ENCODE measurements around the gene RTKN. TPM values are rescaled to one million over a fixed set of nuclear protein-coding genes. Genes with fewer than 3 reads are reported as not detected.
"Not testable (repeated sequence)": the region's sequence is repeated elsewhere in the genome, so short reads cannot be mapped to it uniquely, and the experiment has no call there.

RTKN gene
- total RNA-seq, 2 experiments from 2014 or later: 1.2 to 1.6 TPM

DNA sequence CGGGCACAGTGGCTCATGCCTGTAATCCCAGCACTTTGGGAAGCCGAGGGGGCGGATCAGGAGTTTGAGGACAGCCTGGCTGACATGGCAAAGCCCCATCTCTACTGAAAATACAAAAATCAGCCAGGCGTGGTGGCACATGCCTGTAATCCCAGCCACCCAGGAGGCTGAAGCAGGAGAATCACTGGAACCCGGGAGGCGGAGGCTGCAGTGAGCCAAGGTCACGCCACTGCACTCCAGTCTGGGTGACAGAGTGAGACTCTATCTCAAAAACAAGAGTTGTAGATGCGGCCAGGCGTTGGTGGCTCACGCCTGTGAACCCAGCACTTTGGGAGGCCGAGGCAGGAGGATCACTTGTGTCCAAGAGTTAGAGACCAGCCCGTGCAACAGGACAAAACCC, 29.0 kb upstream of the RTKN start:
- CTCF ChIA-PET: interaction anchor here (0.6 to 4.0 kb wide), 3 partner anchors 11 to 78 kb away, joined by 3 to 34 read pairs (median 3); partner anchors contain the start of genes CCDC142 and TTC31

GRCh38 chr2:74464406-74464805, 22.7 kb upstream of the RTKN start:
- ChIA-PET POLR2A (interaction anchor here (1.6 kb wide), 1 partner anchor 18 kb away, joined by 3 read pairs; the partner anchor contains the start of gene CCDC142), CTCF (interaction anchor here (1.2 kb wide), 1 partner anchor 90 kb away, joined by 6 read pairs; the partner anchor contains the start of gene LOXL3)

More for the DNA sequence above, 29.0 kb upstream of the RTKN start:
- POLR2A ChIA-PET: interaction anchor here (0.6 kb wide), 1 partner anchor 19 kb away, joined by 5 read pairs; no protein-coding TSS in a partner anchor

- POLR2A ChIA-PET: no interaction called here
- CTCF ChIA-PET: no interaction called here
Measured at GRCh38 chr2:74462786-74463105, 21.0 kb upstream of the RTKN start.

DNA sequence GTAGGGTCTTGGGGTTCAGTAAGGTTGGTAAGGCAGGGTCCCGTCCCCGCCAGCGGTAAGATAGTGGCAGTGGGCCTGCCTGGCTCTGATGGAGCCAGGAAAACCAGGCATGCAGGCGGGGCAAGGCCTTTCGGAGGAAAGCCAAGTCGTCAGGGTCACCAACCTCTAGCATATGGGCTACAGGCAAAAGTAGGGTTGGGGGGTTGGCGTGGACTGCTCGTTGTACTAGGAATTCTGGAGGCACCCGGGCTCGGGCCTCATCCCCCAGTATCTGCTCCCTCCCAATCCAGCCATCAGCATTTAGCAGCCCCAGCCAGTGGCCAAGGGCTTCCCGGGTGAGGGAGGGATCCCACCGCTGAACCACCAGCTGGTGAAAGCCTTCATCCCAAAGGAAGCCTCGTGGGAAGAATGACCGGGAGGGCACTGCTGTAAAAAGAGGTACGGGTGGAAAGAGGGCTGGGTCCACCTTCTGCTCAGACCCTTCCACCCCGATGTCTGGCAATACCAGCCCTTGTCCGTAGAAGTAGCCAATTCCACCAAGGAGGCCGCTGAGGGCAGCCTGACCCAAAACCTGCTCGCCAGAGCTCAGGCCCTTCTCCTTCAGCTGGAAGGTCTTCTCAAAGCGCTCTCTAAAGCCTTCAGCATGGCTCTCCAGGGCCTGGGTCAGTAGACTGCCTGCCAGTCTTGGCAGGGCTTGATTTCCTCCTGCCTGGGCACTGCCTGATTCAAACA, 20.5 kb upstream of the RTKN start:
- POLR2A ChIA-PET: interaction anchor here (0.5 kb wide), 1 partner anchor 283 kb away, joined by 4 read pairs; no protein-coding TSS in a partner anchor
- CTCF ChIA-PET: no interaction called here

DNA sequence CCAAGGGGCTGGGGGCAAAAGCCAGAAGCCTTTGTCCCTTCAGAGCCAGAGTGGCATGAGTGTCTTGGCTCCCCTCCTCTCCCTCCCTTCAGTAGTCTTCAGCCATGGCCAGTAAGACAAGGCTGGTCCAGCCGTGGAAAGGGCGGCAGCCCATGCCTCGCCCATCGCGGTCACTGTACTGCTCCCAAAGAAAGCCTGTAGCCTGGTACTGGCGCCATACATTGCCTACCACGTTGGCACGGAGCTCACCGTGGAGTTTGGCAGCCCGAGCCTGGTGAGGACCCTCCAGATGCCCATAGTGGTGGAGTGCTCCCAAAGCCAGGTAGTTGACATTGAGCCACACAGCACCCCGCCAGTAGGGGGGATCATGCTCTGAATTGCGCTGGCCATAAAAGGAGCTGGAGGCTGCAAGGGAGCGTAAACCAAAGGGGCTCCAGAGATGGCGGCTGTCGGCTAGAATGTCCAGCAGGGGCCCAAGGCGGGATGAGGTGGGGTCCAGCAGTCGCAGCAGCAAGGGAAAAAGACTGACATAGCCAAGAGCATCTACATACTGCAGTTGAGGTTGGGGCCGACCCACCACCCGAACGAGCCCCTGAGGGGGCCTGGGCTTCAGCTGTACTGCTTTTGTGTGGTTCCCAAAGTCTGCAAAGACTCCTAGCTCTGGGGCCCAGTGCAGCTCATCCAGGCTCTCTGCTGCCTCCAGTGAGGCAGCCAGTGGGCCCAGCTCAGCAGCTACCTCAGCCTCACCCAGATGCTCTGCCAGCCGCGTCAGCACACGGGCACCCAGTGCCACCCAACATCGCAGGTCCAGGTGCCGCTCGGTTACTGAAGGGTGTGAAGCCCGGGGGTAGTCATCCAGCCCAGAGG, 19.7 kb upstream of the RTKN start:
- ChIA-PET POLR2A (interaction anchor here (0.5 kb wide), 1 partner anchor 282 kb away, joined by 4 read pairs; no protein-coding TSS in a partner anchor), CTCF (interaction anchor here (0.8 kb wide), 1 partner anchor 27 kb away, joined by 3 read pairs; no protein-coding TSS in a partner anchor)

DNA sequence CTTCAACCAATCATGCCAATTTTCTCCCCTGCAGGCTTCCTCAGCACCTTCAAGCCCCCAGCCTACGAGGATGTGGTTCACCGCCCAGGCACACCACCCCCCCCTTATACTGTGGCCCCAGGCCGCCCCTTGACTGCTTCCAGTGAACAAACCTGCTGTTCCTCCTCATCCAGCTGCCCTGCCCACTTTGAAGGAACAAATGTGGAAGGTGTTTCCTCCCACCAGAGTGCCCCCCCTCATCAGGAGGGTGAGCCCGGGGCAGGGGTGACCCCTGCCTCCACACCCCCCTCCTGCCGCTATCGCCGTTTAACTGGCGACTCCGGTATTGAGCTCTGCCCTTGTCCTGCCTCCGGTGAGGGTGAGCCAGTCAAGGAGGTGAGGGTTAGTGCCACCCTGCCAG, 18.4 kb upstream of the RTKN start:
- POLR2A ChIA-PET: not testable (repeated sequence)
- CTCF ChIA-PET: interaction anchor here (1.6 to 4.0 kb wide), 2 partner anchors 22 to 69 kb away, joined by 4 to 24 read pairs; partner anchors contain the start of genes AUP1, CCDC142 and TTC31

DNA sequence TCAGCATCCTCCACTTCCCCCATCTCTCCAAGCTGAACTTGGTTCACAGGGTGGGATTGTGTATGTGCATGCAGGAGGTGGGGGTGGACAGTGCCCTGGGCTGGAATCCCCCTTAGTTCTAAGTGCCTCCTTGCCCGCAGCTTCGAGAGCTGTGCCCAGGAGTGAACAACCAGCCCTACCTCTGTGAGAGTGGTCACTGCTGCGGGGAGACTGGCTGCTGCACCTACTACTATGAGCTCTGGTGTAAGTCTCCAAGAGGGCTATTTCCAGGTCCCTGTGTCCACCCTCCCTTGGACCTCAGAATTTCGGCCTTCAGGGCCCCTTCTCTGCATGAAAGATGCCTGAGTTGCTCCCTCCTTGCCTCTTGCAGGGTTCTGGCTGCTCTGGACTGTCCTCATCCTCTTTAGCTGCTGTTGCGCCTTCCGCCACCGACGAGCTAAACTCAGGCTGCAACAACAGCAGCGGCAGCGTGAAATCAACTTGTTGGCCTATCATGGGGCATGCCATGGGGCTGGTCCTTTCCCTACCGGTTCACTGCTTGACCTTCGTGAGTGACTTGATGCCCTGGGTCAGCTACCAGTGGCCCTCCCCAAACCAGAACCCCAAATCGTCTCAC, 17.9 kb upstream of the RTKN start:
- ChIA-PET POLR2A (interaction anchor here (1.5 to 1.8 kb wide), 2 partner anchors 13 to 22 kb away, joined by 4 to 13 read pairs; partner anchors contain the start of gene MRPL53), CTCF (interaction anchor here (1.4 to 4.0 kb wide), 3 partner anchors 16 to 69 kb away, joined by 3 to 24 read pairs (median 4); partner anchors contain the start of genes AUP1, CCDC142 and TTC31)

DNA sequence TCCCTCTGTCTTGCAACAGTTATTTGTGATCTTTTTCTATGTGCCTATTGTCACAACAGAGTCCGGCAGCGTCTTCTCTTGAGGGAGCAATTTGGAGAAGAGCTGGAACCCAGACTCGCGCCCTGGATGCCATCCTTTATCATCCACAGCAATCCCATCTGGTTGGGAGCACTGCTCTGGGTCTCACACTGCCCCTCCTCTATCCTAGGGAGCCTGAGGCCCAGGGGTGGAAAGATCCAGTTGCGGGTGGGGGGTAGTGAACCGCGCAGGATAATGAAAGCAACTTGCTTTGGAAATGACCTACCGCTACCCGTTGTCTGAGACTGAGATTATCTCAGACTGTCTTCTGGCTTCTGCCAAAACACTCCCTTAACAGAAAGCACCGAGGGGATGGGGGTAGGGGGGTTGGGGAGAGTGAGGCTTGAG, 17.2 kb upstream of the RTKN start:
- ChIA-PET CTCF (interaction anchor here (1.4 to 4.0 kb wide), 3 partner anchors 17 to 70 kb away, joined by 3 to 24 read pairs (median 4); partner anchors contain the start of genes AUP1, CCDC142 and TTC31), POLR2A (interaction anchor here (1.1 to 1.8 kb wide), 6 partner anchors 13 to 72 kb away, joined by 3 to 13 read pairs (median 4); partner anchors contain the start of genes AUP1, C2orf81, HTRA2 and MRPL53)

GRCh38 chr2:74458132-74458937, 16.6 kb upstream of the RTKN start, which contains the start of gene WBP1:
Gene WBP1, plus strand, starts transcription at chr2:74458438. Its CDS starts 165 bp downstream, at chr2:74458603.
- ChIA-PET POLR2A (interaction anchor here (1.1 to 1.8 kb wide), 6 partner anchors 14 to 73 kb away, joined by 3 to 13 read pairs (median 4); partner anchors contain the start of genes AUP1, C2orf81, HTRA2 and MRPL53), CTCF (interaction anchor here (1.4 to 4.0 kb wide), 2 partner anchors 17 to 24 kb away, joined by 3 to 24 read pairs; partner anchors contain the start of genes CCDC142 and TTC31)

GRCh38 chr2:74457549-74458131, 15.9 kb upstream of the RTKN start:
- ChIA-PET CTCF (interaction anchor here (4.0 kb wide), 1 partner anchor 25 kb away, joined by 24 read pairs; the partner anchor contains the start of genes CCDC142 and TTC31), POLR2A (interaction anchor here (0.7 to 1.8 kb wide), 6 partner anchors 14 to 73 kb away, joined by 4 to 13 read pairs (median 6); partner anchors contain the start of genes AUP1, C2orf81, HTRA2 and MRPL53)

GRCh38 chr2:74457129-74457548, 15.4 kb upstream of the RTKN start:
- ChIA-PET CTCF (interaction anchor here (0.5 to 4.0 kb wide), 4 partner anchors 25 to 514 kb away, joined by 3 to 24 read pairs (median 4); partner anchors contain the start of genes CCDC142, HTRA2 and TTC31), POLR2A (interaction anchor here (0.7 to 0.8 kb wide), 2 partner anchors 14 to 72 kb away, joined by 7 read pairs; partner anchors contain the start of genes AUP1 and HTRA2)

DNA sequence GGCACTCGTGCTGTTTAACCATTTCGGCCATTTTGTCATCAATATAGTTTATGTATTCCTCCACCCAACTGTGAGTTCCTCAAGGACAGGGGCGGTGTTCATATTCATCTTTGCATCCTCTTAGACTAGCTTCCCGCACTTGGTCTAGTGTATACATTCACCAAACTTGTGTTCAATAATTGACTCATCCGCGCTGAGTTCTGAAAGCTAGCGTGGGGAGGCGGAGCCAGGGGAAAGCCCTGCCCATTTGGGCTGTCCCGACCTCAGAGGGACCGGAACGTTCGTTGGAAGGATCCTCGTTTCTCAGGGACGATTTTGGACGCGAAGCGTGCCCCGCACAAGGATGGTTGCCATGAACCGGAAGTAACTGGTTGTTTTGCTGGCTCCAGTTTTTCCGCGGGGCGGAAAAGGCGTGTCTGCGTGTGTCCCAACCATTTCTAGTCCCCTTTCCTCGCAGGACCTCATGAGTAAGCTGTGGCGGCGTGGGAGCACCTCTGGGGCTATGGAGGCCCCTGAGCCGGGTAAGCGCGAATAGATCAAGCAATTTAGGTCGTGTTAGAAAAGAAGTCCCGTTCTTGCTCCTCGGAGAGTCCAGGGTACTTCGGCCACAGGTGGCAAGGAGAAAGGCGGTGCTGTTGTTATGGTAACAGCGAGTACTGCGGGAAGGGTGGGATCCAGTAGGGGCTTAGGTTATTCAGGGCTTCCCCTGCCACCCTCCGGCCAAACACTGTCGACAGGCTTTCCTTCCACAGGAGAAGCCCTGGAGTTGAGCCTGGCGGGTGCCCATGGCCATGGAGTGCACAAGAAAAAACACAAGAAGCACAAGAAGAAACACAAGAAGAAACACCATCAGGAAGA, 13.1 kb upstream of the RTKN start, which contains the start of gene INO80B:
INO80B (plus strand) TSS at position 434 of the 858 bp plus-strand sequence; CDS start at position 464, 30 bp downstream.
- ChIA-PET POLR2A (interaction anchor here (1.0 to 1.3 kb wide), 3 partner anchors 28 to 249 kb away, joined by 3 to 8 read pairs (median 4); partner anchors contain the start of genes CCDC142 and TTC31), CTCF (interaction anchor here (0.8 to 2.7 kb wide), 2 partner anchors 11 to 28 kb away, joined by 4 to 19 read pairs; partner anchors contain the start of genes CCDC142 and TTC31)

DNA sequence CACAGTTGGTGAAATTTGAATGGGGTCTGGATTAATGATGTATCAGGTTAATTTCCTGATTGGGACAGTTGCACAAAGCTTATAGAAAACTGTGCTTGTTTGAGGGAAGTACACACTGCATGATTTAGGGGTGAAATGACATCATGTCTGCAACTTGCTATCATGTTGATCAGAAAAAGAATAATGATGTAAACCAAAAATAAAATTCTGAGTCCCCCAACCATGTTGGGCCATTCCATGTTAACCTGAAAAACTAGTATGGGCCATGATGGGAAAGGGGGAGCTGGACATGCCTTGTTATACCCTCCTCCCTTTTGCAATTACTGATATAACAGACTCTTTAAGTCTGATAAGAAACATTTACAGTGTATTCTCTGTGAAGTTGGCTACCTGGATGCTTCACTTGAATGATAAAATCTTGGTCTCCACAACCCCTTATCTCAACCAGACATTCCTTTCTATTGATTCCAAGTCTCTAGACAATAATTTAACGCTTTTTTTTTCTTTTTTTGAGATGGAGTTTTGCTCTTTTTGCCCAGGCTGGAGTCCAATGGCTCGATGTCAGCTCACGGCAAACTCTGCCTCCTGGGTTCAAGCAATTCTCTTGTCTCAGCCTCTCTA, 8.9 kb upstream of the RTKN start:
- ChIA-PET POLR2A (no interaction called here), CTCF (interaction anchor here (0.7 kb wide), 1 partner anchor 11 kb away, joined by 3 read pairs; no protein-coding TSS in a partner anchor)

GRCh38 chr2:74448771-74449170, 7.0 kb upstream of the RTKN start:
- ChIA-PET POLR2A (no interaction called here), CTCF (no interaction called here)

DNA sequence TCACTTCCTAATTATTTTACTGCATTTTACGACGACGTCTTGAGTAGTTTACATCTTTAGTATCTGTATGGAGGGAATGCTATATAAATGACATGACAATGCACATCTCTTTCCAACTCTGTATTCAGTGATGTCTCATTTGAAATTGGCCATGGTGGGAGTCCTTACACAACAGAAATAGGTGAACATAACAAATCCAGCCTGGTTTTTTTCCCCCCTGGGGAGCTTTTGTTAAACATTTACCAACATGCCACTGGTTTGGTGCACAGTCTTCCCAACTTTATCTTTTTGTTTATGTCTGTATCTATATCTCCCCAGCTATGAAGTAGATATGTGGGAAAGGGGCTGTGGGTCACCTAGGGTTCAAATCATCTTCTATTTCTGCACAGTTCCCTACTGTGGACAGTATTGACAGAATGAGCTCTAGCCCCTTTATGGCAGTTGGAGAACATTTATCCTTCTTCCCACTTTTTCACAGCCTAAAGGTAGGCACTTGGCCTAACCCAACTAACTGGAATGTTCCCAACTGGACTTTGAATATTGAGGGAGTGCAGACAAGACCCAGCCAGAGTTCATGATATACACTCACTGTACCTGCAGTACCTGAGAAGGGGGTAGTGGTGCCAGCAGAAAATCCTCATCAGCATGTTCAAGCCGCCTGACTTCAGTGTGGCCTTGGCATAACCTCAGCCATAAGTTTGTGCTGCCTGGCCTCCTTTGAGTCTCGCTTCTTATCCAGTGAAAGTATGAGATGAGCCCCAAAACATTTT, 5.7 kb upstream of the RTKN start:
- POLR2A ChIA-PET: no interaction called here
- CTCF ChIA-PET: no interaction called here
